ENCODE measurements around the gene DDIAS.
A peak's percentile ranks its signal among the peaks of the same experiment; 100 is the strongest.

DDIAS gene

DNA sequence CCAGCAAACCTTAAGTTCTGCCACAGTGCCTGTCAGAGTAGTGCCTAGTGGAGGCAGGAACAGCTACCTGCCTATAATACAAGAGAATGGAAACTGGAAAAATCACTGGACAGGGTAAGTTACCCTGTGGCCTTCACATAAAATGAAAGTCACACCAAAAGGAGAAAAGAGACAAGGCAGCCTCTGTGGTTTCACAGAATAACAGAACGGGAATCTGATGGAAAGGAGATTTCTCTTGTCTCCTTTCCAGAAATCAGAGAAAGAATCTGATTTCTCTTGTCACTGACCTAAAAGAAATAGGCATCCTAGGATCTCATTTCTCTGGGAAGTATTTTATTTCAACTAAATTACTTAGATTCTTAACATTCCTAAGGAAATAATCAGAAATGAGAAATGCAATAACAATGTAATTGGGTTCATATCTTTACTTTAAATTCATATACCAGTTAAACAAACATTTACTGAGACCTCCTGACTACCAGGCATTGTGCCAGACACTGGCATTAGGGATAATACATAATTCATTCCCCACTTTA, 42.9 kb upstream of the DDIAS start:
- TF ChIP-seq, protein P1, sequence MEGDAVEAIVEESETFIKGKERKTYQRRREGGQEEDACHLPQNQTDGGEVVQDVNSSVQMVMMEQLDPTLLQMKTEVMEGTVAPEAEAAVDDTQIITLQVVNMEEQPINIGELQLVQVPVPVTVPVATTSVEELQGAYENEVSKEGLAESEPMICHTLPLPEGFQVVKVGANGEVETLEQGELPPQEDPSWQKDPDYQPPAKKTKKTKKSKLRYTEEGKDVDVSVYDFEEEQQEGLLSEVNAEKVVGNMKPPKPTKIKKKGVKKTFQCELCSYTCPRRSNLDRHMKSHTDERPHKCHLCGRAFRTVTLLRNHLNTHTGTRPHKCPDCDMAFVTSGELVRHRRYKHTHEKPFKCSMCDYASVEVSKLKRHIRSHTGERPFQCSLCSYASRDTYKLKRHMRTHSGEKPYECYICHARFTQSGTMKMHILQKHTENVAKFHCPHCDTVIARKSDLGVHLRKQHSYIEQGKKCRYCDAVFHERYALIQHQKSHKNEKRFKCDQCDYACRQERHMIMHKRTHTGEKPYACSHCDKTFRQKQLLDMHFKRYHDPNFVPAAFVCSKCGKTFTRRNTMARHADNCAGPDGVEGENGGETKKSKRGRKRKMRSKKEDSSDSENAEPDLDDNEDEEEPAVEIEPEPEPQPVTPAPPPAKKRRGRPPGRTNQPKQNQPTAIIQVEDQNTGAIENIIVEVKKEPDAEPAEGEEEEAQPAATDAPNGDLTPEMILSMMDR (IDR thresholded peaks at IDR 0.05) = no peak
- Histone ChIP-seq H3K27me3 (no peaks in the 10 kb centered on the region), H3K36me3 (no peaks in the 10 kb centered on the region), H3K9me3 (no peaks in the 10 kb centered on the region), H3K4me3 (no peak overlapping the region), H3K27ac (peak overlapping the region; percentile 35 to 38), H3K4me1 (peaks cover 0 to 25% (median 2%) of the 10 kb centered on the region in 4 donors)
- no peak for DNase-seq
- intact Hi-C loops (cut with DNase I; ENCODE audit: low total_unique reads) = no loop called here

DNA sequence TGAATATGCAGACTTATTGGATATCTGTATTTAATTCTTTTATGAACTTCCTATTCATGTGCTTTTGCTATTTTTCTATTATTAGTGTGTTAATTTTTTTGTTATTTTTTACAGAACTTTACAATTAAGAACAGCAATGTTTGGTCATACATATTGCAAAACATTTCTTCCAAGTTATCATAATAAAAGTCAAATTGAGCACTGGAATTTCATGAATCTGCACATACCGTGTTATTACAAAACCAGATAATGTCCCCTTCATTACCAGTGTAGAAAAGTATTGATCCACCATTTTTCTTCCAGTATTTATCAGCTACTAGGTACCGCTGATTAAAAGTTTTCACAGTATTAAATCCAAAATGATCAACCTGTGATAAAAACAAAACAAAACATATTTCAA, 41.8 kb upstream of the DDIAS start:
- intact Hi-C loops (cut with DNase I; ENCODE audit: low total_unique reads) = no loop called here
- Histone ChIP-seq H3K9me3 (no peaks in the 10 kb centered on the region), H3K4me3 (no peak overlapping the region), H3K36me3 (no peaks in the 10 kb centered on the region), H3K4me1 (peaks cover 0 to 30% (median 2%) of the 10 kb centered on the region in 4 donors), H3K27ac (no peak overlapping the region), H3K27me3 (no peaks in the 10 kb centered on the region)
- TF ChIP-seq, protein P1 (IDR thresholded peaks at IDR 0.05) = no peak
- no peak for DNase-seq

DNA sequence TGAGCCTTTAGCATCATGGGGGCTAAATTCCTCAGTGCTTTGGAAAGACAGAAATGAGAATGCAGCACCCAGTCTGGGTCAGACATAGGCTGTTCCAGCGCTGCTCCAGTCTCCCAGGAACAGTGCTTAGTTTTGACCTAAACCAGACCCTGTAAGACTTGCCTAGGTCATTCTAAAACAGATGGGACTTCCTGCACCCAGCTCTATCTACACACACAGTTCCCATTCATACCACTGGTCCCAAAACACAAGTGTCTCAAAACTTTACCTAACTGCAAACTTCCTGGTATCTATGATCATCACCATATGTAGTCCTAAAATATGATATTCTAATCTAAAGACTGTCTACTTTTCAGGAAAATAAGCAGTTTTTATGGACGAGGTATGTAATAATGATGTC, 39.2 kb upstream of the DDIAS start:
- Histone ChIP-seq H3K27ac (no peak overlapping the region), H3K9me3 (no peaks in the 10 kb centered on the region), H3K27me3 (no peaks in the 10 kb centered on the region), H3K4me3 (no peak overlapping the region), H3K4me1 (peaks cover 0 to 28% (median 4%) of the 10 kb centered on the region in 4 donors), H3K36me3 (no peaks in the 10 kb centered on the region)
- TF ChIP-seq, protein P1 (IDR thresholded peaks at IDR 0.05) = no peak
- intact Hi-C loops (cut with DNase I; ENCODE audit: low total_unique reads) = no loop called here
- DNase-seq = no peak

DNA sequence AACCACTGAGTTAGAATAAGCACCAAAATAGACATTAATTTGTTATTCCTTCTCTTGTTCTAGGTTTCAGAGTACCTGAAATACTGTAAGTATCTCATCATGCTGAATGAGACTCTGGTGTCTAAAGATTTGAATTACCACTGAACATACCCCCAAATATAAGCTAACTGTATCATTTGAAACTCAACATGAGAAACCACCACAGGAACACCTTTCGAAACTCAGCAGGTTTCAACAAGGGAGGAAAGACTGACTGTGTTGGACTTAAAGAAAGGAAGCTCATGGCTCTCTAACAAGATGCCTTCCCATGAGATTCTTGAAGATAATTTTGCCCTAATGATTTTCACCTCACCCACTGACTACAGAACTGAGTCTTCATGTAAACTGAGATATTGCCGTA, 38.3 kb upstream of the DDIAS start:
- DNase-seq = no peak
- Histone ChIP-seq H3K4me1 (peaks cover 0 to 26% (median 6%) of the 10 kb centered on the region in 4 donors), H3K27ac (no peak overlapping the region), H3K27me3 (no peaks in the 10 kb centered on the region), H3K36me3 (no peaks in the 10 kb centered on the region), H3K9me3 (no peaks in the 10 kb centered on the region), H3K4me3 (no peak overlapping the region)
- intact Hi-C loops (cut with DNase I; ENCODE audit: low total_unique reads) = no loop called here
- TF ChIP-seq, protein P1 (IDR thresholded peaks at IDR 0.05) = no peak

DNA sequence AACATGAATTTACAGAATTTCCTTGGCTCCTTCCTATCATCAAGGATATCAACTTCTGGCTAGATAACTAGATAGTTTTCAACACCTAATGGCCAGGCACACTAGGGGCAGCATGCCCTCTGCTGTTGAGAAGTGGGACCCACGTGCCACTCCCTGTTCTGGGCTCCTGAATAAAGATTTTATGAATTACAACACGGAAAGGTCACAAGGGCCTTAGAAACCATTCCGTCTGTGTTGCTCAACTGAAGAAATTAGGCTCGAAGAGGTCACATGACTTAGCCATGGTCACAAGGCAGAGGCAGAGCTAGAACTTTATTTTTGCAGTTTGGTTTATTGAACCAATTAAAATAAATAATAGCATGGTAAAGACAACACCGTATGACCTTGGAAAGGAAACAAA, 37.3 kb upstream of the DDIAS start:
- no peaks in the 10 kb centered on the region for H3K27me3 ChIP-seq
- H3K27ac ChIP-seq = peak overlapping the region; percentile 4 to 17
- peaks cover 0 to 19% (median 4%) of the 10 kb centered on the region in 4 donors for H3K4me1 ChIP-seq
- DNase-seq = peak; percentile 81 to 82
- H3K36me3 ChIP-seq = no peaks in the 10 kb centered on the region
- H3K9me3 ChIP-seq = no peaks in the 10 kb centered on the region
- TF ChIP-seq, protein P1 (IDR thresholded peaks at IDR 0.05) = peak; percentile 64 to 66
- intact Hi-C loops (cut with DNase I; ENCODE audit: low total_unique reads) = loop anchor here (2.0 kb wide), 1 partner anchor 145 kb away; no protein-coding TSS in a partner anchor
- no peak overlapping the region for H3K4me3 ChIP-seq

Measured in tibial artery (tissue), 4 donors.